ENCODE data around the gene TMEM161A.

Gene TMEM161A

DNA sequence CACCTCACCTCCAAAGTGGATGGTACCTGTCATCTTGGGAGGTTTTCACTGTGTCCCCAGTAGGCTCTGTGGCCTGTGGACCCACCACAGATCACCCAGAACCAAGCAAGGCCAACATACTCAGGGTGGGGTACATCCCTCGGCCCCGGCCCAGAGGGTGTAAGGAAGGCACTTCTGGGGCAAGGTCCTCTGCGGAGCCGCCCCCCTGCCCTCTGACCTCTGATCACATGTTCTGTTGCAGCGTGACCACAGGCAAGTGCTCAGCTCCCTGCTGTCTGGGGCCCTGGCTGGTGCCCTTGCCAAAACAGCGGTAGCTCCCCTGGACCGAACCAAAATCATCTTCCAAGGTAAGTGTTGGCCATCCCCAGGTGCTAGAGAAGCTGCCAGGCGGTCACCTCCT, 36.7 kb downstream of the TMEM161A start:
- TF ChIP-seq, protein P1, sequence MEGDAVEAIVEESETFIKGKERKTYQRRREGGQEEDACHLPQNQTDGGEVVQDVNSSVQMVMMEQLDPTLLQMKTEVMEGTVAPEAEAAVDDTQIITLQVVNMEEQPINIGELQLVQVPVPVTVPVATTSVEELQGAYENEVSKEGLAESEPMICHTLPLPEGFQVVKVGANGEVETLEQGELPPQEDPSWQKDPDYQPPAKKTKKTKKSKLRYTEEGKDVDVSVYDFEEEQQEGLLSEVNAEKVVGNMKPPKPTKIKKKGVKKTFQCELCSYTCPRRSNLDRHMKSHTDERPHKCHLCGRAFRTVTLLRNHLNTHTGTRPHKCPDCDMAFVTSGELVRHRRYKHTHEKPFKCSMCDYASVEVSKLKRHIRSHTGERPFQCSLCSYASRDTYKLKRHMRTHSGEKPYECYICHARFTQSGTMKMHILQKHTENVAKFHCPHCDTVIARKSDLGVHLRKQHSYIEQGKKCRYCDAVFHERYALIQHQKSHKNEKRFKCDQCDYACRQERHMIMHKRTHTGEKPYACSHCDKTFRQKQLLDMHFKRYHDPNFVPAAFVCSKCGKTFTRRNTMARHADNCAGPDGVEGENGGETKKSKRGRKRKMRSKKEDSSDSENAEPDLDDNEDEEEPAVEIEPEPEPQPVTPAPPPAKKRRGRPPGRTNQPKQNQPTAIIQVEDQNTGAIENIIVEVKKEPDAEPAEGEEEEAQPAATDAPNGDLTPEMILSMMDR (IDR thresholded peaks at IDR 0.05; ENCODE audit: low read length, missing control alignments): no peak
- no peak for DNase-seq (ENCODE audit: low read depth)
- H3K4me3 ChIP-seq (replicated peaks; ENCODE audit: low read depth, low read length): no peak overlapping the region

DNA sequence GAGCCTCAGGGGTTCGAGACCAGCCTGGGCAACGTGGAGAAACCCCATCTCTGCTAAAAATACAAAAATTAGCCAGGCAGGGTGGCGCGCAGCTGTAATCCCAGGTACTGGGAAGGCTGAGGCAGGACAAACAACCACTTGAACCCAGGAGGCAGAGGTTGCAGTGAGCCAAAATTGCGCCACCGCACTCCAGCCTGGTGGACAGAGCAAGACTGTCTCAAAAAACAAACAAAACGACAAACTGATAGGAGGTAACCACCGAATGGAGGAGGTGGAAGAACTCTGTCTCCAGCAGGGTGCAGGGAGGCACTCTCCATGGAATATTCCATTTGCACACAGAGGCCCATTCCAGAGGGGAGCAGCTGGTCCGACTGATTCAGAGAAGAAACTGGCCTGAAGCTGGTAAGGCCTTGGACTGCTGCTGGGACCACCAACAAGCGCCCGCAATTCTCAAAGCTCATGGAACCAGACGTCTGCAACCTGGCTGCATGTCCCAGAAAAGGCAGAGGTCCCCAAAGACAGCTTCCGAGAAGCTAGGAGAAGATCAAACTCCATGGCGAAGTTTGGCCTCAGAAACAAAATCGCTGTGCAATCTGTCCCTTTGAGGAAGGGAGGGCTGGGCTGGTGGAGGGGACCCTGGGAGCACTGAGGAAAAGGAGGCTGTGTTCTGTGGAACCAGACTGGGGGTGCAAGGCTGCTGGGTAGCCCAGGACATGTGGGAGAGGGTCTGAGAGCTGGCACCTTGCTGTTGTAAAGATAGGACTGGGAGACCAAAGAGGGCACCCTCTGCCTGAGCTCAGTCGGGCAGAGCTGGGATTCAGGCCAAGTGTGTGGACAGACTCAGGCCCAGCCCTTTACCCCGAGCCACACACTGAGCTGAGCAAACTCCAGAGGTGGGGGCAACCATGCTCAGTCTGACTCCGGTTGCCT, 39.3 kb downstream of the TMEM161A start:
- TF ChIP-seq, protein P1 (IDR thresholded peaks at IDR 0.05; ENCODE audit: low read length, missing control alignments): no peak
- H3K4me3 ChIP-seq (replicated peaks; ENCODE audit: low read depth, low read length): no peak overlapping the region
- DNase-seq (ENCODE audit: low read depth): no peak

DNA sequence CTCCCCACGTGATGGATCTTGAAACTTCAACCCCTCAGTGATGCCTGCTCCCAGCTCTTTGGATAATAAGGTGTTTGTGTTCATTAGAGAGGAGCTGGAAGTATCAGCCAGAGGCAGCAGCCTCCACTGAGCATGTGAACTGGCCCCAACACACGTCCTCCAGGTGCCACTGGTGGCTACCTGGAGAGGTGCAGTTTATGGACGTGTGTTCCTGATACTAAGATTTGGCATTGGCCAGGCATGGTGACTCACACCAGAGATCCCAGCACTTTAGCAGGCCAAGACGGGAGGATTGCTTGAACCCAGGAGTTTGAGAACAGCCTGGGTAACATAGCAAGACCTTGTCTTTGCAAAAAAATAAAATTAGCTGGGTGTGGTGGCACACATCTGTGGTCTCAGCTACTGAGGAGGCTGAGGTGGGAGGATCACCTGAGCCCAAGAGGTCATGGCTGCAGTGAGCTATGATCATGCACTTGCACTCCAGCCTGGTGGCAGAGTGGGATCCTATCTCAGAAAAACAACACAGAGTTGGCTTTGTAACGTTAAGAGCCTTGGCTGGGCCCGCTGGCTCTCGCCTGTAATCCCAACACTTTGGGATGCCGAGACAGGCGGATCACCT, 40.1 kb downstream of the TMEM161A start:
- DNase-seq (ENCODE audit: low read depth): no peak
- TF ChIP-seq, protein P1 (IDR thresholded peaks at IDR 0.05; ENCODE audit: low read length, missing control alignments): no peak

DNA sequence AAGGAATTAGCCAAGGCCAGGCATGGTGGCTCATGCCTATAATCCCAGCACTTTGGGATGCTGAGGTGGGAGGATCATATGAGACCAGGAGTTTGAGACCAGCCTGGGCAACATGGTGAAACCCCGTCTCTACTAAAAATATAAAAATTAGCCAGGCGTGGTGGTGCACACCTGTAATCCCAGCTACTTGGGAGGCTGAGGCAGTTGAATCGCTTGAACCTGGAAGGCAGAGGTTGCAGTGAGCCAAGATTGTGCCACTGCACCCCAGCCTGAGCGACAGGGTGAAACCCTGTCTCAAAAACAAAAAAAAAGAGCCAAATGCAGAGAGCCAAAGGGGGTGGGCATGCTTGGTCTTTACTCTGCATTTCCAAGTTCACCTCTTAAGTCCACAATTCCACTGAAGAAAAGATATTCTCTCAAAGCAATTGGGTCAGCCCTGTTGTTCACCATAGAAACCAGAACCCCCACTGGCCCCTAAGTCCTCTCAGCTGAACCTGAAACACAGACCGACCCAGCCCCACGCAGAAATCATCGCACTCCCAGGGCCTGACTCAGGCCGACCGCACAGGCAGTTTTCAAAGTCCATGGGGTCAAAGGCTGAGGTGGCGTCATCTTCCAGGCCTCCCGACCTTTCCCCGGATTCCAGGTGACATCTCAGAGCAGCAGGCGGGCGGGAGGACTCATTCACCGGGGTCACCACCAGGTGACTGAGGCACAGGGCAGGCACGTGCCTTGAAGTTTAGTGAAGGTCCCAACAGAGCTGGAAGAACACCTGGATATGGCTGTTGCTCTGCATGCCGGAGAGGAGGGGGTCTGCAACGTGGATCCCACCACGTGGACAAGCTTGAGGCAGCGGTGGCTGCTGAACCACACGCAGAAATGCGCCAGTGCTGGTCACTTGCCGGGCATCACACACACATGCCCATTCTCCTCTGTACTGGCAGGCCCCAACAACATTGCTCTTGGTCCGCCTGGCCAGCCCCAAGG, 41.3 kb downstream of the TMEM161A start:
- TF ChIP-seq, protein P1 (IDR thresholded peaks at IDR 0.05; ENCODE audit: low read length, missing control alignments): no peak
- no peak overlapping the region for H3K4me3 ChIP-seq (replicated peaks; ENCODE audit: low read depth, low read length)
- DNase-seq (ENCODE audit: low read depth): no peak

More for the DNA sequence above, 40.1 kb downstream of the TMEM161A start:
- no peak overlapping the region for H3K4me3 ChIP-seq (replicated peaks; ENCODE audit: low read depth, low read length)

DNA sequence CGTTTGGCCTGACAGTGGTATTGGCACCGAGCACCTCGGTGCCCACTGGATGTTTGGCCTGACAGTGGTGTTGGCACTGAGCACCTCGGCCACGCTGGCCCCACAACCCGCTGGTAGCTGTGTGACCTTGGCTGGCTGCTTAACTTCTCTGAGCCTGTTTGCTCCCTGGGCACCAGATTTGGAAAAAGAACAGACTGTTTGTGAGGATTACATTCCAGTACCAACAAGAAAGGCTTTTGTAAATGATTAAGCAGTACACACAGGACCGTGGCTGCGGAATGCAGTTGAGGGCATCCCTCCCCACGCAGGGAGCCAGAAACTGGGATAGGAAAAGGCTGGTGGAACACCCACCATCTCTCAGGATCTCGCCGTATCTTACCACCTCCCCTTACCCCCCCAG, 42.6 kb downstream of the TMEM161A start:
- H3K4me3 ChIP-seq (replicated peaks; ENCODE audit: low read depth, low read length): no peak overlapping the region
- no peak for DNase-seq (ENCODE audit: low read depth)
- TF ChIP-seq, protein P1 (IDR thresholded peaks at IDR 0.05; ENCODE audit: low read length, missing control alignments): no peak

DNA sequence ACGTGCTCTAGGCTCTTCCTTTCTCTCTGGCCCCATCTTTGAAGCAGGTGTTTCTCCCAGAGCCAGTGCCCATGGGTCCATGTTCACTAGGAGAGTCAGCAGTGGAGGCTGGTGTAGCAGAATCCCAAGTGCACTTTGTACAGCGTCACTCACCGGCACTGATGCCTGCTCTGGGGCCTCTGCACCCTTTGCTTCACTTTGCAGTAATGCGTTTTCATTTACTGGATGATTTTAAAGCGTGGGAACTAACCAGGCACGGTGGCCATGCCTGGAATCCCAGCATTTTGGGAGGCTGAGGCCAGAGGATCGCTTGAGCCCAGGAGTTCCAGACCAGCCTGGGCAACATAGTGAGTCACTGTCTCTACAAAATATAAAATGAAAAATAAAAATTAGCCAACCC, 43.8 kb downstream of the TMEM161A start:
- TF ChIP-seq, protein P1 (IDR thresholded peaks at IDR 0.05; ENCODE audit: low read length, missing control alignments): no peak
- H3K4me3 ChIP-seq (replicated peaks; ENCODE audit: low read depth, low read length): no peak overlapping the region
- DNase-seq (ENCODE audit: low read depth): no peak

All from fibroblast of pulmonary artery (primary cell).